ENCODE results near the gene NXPH1.

NXPH1 gene

GRCh38 chr7:8507566-8507965, 74.2 kb downstream of the NXPH1 start:
- DNase-seq (ENCODE audit: low spot score): no peak

GRCh38 chr7:8509621-8510020, 76.2 kb downstream of the NXPH1 start:
- DNase-seq (ENCODE audit: low spot score): no peak

DNA sequence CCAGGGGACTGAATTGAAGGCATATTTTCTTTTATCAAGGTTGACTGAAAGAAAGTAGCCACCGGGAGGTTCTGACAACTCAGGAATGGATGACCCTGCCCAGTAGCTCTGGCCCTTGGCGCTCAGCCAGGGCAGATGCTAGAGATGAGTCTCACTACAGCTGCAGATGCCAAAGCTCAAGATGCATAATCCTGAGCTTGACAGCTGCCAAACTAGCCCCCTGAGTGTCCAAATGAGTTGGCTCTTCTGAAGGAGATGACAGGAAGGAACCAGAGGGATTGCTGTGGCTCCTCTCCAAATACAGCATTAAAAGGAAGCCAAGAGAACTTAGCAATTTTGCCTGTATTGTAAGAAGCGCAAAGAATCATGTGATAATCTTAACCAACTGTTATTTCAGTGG, 78.4 kb downstream of the NXPH1 start:
- no peak for DNase-seq (ENCODE audit: low spot score)

- no peak for DNase-seq (ENCODE audit: low spot score)
These were observed 81.5 kb downstream of the NXPH1 start for GRCh38 chr7:8514781-8515519.

- no peak for DNase-seq (ENCODE audit: low spot score)
These were observed 82.3 kb downstream of the NXPH1 start for GRCh38 chr7:8515640-8516185.

GRCh38 chr7:8516976-8517375, 83.6 kb downstream of the NXPH1 start:
- no peak for DNase-seq (ENCODE audit: low spot score)

- DNase-seq (ENCODE audit: low spot score): no peak
These were observed 94.9 kb downstream of the NXPH1 start for GRCh38 chr7:8528311-8528710.

DNA sequence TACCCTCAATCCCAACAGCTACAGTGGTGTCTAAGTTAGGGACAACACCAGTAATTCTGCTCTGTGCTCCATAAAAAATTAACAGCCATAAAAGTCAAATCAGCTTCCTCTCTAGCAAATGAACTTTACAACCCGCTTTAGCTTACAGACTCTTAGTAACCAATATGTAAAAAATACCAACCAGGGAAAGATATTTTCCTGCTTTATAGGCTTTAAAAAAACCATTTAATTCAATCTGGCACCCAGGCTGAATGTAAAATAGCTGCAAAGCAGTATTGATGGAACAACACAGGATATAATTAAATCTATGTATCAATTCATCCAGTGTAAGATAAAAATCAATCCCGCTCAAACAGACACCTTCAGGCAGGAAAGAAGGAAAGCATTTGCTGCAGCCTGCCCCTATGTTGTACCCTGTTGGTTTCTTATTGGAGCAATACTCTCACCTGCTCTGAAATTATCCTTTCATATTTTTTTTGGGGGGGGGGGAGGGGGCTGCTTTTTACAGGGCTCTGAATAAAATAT, 98.6 kb downstream of the NXPH1 start:
- DNase-seq (ENCODE audit: low spot score): no peak

GRCh38 chr7:8536431-8536830, 103.0 kb downstream of the NXPH1 start:
- no peak for DNase-seq (ENCODE audit: low spot score)

- DNase-seq (ENCODE audit: low spot score): no peak
These were observed 115.6 kb downstream of the NXPH1 start for GRCh38 chr7:8549046-8549445.

DNA sequence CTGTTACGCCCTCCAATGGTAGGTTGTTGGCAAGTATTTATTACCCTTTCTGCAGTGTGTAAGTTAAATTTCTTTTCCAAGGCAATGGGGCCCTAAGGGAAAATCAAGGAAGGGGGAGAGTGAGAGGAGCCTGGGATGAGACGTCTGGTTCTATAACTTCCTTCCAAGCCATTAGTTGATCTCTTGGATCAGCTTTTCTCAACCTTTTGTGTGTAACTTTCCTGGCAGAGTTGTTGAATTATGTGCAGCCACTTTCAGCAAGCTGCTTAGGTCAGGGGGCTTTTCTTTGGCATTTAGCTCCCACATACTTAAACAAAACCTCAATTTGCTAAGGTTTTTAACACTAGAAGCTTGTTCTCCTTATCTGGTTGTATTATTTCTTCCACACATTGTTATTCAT, 127.1 kb downstream of the NXPH1 start:
- no peak for DNase-seq (ENCODE audit: low spot score)

GRCh38 chr7:8561449-8561848, 128.0 kb downstream of the NXPH1 start:
- DNase-seq (ENCODE audit: low spot score): no peak

- no peak for DNase-seq (ENCODE audit: low spot score)
These were observed 130.9 kb downstream of the NXPH1 start for GRCh38 chr7:8564281-8564680.

GRCh38 chr7:8566016-8566415, 132.6 kb downstream of the NXPH1 start:
- DNase-seq (ENCODE audit: low spot score): no peak

- DNase-seq (ENCODE audit: low spot score): no peak
These were observed 134.2 kb downstream of the NXPH1 start for GRCh38 chr7:8567626-8568025.

GRCh38 chr7:8579661-8580194, 146.3 kb downstream of the NXPH1 start:
- no peak for DNase-seq (ENCODE audit: low spot score)

GRCh38 chr7:8581842-8582241, 148.4 kb downstream of the NXPH1 start:
- DNase-seq (ENCODE audit: low spot score): no peak

- no peak for DNase-seq (ENCODE audit: low spot score)
These were observed 149.3 kb downstream of the NXPH1 start for GRCh38 chr7:8582728-8583127.

- DNase-seq (ENCODE audit: low spot score): no peak
These were observed 152.2 kb downstream of the NXPH1 start for GRCh38 chr7:8585591-8585990.

- DNase-seq (ENCODE audit: low spot score): no peak
These were observed 156.8 kb downstream of the NXPH1 start for GRCh38 chr7:8590225-8590624.

DNA sequence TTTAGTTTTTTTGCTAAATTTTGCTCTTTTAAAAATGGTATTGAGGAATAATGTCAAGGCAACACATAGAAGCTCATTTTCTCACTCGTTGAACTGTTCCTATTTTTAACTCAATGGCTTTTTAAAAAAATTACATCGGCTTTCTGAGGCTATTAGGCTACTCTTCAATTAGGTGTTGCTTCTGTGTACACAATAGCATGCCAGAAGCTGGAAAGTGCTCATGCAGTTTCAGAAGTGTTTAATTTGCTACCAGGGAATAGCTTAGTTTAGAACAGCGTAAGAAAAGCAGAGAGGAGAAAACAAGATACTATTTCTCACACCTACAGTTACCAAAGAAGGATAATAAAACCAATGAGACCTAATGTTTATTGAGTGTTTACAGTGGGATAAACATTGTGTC, 157.4 kb downstream of the NXPH1 start:
- no peak for DNase-seq (ENCODE audit: low spot score)

GRCh38 chr7:8591289-8591688, 157.9 kb downstream of the NXPH1 start:
- DNase-seq (ENCODE audit: low spot score): no peak

GRCh38 chr7:8592167-8592566, 158.8 kb downstream of the NXPH1 start:
- no peak for DNase-seq (ENCODE audit: low spot score)

DNA sequence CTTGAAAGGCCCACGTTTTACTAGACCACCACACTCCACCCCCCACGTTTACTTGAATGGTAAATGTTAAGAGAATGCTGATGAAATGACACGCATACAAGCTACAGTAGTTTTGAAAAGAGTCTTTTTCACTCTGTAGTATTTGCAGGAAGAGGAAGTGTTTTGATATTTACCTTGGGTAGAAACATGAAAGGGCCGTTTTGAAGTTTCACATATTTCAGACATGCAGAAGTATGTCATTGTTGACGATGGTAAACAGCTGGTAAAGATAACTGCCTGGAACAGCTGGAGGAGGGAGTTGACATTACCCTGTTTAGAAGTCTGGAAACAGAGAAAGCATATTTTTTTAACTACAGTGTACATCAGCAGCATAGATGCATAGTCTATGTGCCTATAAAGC, 160.7 kb downstream of the NXPH1 start:
- DNase-seq (ENCODE audit: low spot score): no peak

Measured in AG20443 (cell line).